GM18519 (cell line): Measurements from ENCODE around the gene NCK2.
"Not testable (repeated sequence)": the region's sequence is repeated elsewhere in the genome, so short reads cannot be mapped to it uniquely, and the experiment has no call there.

Experiments
- ATAC-seq: cut with Tn5 transposase; IDR thresholded peaks from one replicate; pipeline ENCODE4 v1.9.1; 2021; ENCODE audit warnings: mild to moderate bottlenecking, moderate library complexity; ENCODE audit not compliant: unreplicated experiment, low FRiP score

The NCK2 gene

GRCh38 chr2:105754011-105754410 lies 9.3 kb downstream of the NCK2 start:
- ATAC-seq: no peak

DNA sequence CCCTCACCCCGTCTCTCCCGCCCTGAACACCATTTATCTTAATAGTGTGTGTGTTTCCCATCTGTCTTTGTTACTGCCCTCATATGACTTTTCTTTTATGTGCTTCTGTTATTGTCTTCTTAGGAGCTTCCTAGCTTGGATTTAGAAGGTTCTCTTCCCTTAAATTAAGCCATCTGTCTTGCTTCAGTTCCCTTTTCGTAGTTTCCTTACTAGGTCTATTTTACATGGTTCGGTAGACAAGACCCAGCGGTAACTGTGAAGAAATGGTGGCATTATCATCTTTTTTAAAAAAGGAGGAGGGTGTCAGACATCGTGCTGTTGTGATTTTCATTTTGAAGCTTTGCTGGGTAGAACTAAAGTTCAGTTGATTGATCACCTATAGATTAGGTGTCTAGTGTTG lies 10.3 kb downstream of the NCK2 start:
- ATAC-seq: no peak

GRCh38 chr2:105755895-105756294 lies 11.2 kb downstream of the NCK2 start:
- no peak for ATAC-seq

- no peak for ATAC-seq
These were observed 11.7 kb downstream of the NCK2 start for GRCh38 chr2:105756435-105756834.

- not testable (repeated sequence) for ATAC-seq
These were observed 12.2 kb downstream of the NCK2 start for GRCh38 chr2:105756865-105757264.

DNA sequence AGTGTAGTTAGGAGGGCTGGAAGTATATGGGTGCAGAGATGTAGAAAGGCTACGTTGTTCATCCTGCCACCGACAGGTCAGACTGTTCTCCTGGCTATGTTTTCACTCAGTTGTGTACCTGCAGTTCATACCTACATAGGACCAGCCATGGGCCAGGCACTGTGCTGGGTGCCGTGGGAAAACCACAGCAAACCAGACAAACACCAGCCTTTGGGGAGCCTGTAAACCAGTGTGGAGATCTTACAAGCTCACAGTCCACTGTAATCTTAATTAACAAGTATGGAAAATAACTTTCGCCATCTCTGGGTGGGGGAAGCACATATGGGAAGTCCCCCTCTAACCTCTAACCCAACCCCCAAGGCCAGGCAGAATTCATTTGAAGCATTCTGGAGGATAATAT lies 12.7 kb downstream of the NCK2 start:
- ATAC-seq: no peak

DNA sequence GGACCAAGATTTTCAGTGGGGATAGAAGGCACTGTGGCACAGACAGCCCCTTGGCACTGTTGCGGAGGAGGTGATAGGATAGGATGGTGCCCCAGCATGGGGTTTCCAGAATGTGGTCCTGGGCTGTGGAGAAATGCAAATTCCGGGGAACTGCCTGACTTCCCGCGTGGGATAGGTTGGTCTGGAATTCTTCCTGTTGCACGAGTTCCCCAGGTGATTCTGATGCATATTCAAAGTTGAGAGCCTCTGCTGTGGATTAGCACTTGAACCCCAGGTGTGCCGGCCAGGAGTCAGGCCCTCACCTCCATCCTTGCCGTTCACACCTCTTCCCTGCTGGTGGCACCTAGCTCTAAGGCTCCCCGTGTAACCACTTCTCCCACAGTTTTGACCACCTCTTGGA lies 15.5 kb downstream of the NCK2 start:
- ATAC-seq: no peak

- no peak for ATAC-seq
These were observed 16.1 kb downstream of the NCK2 start for GRCh38 chr2:105760639-105761337.

DNA sequence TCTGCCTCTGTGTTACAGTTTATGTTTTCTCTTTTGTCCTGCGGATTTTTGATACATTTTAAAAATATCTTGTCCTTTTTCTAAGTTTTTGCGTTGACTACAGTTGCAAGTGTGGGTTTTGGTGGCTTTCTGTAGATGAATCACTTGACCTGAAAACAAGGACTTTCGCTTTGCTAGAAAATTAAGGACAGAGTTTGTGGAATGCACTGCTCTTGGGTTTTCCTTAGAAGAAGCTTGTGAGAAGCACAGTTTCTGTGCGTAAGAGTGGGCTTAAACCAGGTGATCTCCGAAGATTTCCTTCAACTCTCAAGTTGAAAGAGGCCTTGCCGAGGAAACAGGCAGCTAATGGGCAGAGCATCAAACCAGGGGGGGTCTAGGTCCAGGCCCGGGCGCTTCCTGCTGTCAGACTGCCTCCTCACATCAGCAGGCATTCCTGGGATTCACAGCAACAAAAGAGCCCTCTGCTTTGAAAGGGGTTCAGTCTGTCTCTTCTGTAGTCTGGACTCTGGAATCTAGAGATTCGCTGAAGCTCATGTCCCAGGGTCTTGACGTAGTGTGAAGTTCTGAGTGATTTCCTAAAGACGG lies 17.3 kb downstream of the NCK2 start:
- no peak for ATAC-seq

DNA sequence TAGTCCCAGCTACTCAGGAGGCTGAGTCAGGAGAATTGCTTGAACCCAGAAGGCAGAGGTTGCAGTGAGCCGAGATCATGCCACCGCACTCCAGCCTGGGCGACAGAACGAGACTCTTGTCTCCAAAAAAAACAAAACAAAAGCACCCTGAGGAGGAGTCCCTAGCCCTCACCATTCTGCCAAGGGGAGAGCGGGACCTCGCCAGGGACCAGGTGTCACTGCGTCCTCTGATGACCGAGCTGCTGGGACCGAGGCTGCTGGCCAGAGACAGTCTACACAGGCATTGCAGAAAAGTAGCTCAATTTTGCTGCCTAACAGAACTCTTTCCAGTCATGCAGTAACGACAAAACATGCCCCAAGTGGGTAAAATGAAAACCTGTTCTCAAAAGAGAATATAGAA lies 18.4 kb downstream of the NCK2 start:
- ATAC-seq: no peak

GRCh38 chr2:105764059-105764458 lies 19.3 kb downstream of the NCK2 start:
- ATAC-seq: no peak

GRCh38 chr2:105765415-105766299 lies 20.9 kb downstream of the NCK2 start:
- no peak for ATAC-seq

GRCh38 chr2:105766300-105766866 lies 21.7 kb downstream of the NCK2 start:
- no peak for ATAC-seq

DNA sequence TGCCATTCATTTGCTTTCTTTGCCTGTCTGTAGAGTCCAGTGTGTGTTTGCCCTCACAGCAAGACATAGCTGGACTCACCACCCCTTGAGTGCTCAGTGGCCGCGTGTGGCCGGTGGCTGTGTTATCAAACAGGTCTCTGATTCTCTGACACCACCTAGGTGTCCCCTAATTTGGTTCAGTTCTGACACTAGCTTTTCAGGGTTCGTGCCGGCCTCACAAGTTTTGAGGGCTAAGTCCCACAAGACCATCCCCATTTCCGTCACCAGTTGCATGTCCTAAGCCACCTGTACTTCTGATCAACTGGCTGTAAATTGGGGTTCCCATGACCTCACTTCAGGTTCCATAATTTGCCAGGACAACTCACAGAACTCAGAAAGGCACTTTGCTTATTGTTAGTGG lies 23.5 kb downstream of the NCK2 start:
- no peak for ATAC-seq

DNA sequence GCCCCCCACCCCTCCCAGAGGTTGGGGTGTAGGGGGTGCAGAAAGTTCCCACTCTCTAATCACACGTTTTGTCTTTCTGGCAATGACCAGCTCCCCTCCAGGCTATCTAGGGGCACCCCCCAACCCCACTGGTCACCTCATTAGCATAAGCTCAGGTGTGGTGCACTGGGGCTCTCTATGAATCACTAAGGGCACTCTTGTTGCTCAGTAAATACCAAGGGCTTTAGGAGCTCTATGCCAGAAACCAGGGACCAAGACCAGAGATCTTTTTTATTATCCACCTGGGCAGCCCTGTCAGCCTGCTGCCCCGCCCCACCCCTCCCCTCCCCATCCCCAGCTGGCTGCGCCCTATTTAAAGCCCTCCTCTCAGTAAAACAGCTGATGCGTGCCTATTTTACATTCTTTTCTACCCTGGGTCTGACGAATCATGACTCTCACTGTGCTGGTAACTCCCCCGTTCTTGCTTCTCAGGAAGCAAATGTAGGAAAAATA lies 24.3 kb downstream of the NCK2 start:
- no peak for ATAC-seq

- ATAC-seq: no peak
These were observed 24.8 kb downstream of the NCK2 start for GRCh38 chr2:105769504-105769903.

DNA sequence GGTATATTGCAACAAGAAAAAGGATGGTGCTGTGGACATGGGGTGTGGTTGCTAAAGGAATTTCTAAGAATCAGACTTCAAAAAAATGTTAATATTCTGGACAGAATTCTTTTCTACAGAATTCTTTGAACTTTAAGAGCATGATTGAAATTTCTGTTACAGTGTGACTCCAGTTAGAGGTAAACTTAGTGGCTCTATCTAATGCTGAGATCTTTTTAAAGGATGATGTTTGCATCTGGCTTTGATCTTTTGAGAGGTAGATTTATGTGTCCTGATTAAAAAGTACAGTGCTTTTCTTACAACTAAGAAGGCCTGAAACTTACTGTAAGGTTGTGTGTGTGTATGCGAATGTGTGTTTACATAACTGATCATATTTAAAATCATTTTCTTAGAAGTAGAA lies 25.4 kb downstream of the NCK2 start:
- ATAC-seq: no peak

GRCh38 chr2:105771291-105771690 lies 26.6 kb downstream of the NCK2 start:
- ATAC-seq: not testable (repeated sequence)

DNA sequence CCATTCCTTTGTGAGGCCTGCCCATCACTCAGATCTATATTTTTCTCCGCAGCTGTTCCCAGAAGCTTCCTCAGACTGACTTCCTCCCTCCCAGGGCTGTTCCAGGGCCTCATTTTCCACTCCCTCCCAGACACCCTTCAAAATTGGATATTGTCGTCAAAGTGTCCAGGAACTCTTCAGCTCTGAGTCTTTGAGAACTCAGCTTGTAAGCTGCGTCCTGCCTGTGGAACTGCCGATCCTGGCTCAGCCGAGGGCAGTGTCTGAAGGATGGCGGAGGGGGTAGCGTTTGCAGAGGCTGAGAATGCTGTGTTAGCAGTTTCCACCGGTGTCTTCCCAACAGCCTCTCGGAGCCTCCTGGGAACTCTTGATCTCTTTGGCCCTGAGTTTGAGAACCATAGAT lies 27.1 kb downstream of the NCK2 start:
- no peak for ATAC-seq

DNA sequence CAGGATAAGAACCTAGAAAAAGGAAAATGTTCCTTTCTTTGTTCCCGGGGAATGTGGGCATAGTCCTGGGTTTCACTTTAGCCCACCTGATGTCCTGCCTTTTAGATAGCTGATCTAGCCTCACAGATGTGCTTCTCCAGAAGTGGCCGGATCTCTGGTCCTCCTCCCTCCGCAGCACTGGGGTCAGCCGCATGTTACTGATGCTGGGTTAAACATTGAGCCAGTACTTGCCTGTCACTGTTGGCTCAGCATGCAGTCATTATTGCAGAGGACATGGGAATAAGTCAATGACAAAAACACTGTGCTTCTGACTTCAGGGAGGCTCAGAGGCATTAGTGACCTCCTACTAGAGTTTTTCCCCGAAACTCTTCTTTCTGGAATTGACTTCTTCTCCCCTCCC lies 27.6 kb downstream of the NCK2 start:
- no peak for ATAC-seq

- ATAC-seq: no peak
These were observed 28.9 kb downstream of the NCK2 start for GRCh38 chr2:105773568-105773967.
